H1 (cell line): ENCODE data around the gene PSD.
"Not testable (repeated sequence)": the region's sequence is repeated elsewhere in the genome, so short reads cannot be mapped to it uniquely, and the experiment has no call there.

Experiments
- CEBPB ChIP-seq: IDR thresholded peaks from 2 replicates; pipeline ENCODE4 v1.6.1; 2012; ENCODE audit warnings: low read depth, low read length
- CTCF ChIP-seq, 3 experiments: IDR thresholded peaks; 1 replicate in 2 of 3; 2 replicates in 1 of 3; pipeline versions ENCODE4 v1.5.1 to v1.6.1; 2011; ENCODE audit warnings: low read length in 3 of 3, mild to moderate bottlenecking in 3 of 3, inconsistent platforms in 2 of 3, low read depth in 1 of 3, moderate library complexity in 1 of 3; ENCODE audit not compliant: insufficient read depth in 1 of 3; ENCODE audit errors: control extremely low read depth in 1 of 3
- EZH2 ChIP-seq: fragments of 200-600 bp; sonication (generic); IDR thresholded peaks from 2 replicates; pipeline ENCODE4 v1.7.1; 2012; ENCODE audit warnings: low read depth, mild to moderate bottlenecking, moderate library complexity, low read length, inconsistent platforms; ENCODE audit not compliant: severe bottlenecking
- FOSL1 ChIP-seq: IDR thresholded peaks from 2 replicates; pipeline ENCODE4 v1.6.1; 2011; ENCODE audit warnings: mild to moderate bottlenecking, low read depth, low read length, moderate library complexity; ENCODE audit not compliant: insufficient read depth
- HDAC6 ChIP-seq: IDR thresholded peaks from one replicate; pipeline ENCODE4 v1.7.1; 2012; ENCODE audit warnings: low read depth, mild to moderate bottlenecking, inconsistent platforms, low read length, moderate library complexity
- JUND ChIP-seq: IDR thresholded peaks from 2 replicates; pipeline ENCODE4 v1.6.1; 2011; ENCODE audit warnings: mild to moderate bottlenecking, improper control_type of control experiment, low read length
- NRF1 ChIP-seq: IDR thresholded peaks from 2 replicates; pipeline ENCODE4 v1.6.1; 2011; ENCODE audit warnings: mild to moderate bottlenecking, low read depth, low read length, improper control_type of control experiment
- POLR2A ChIP-seq, 2 experiments: IDR thresholded peaks; 1 replicate in 1 of 2; 2 replicates in 1 of 2; pipeline ENCODE4 v1.6.1; 2011; ENCODE audit warnings: low read depth in 2 of 2, low read length in 2 of 2, mild to moderate bottlenecking in 2 of 2; ENCODE audit errors: control extremely low read depth in 1 of 2
- POLR2AphosphoS5 ChIP-seq: IDR thresholded peaks from 2 replicates; pipeline ENCODE4 v1.6.1; 2011; ENCODE audit warnings: low read depth, low read length
- RBBP5 ChIP-seq: IDR thresholded peaks from 2 replicates; pipeline ENCODE4 v1.7.1; 2012; ENCODE audit warnings: low read depth, mild to moderate bottlenecking, inconsistent platforms, low read length, moderate library complexity, borderline replicate concordance
- TAF1 ChIP-seq: IDR thresholded peaks from 2 replicates; pipeline ENCODE4 v1.6.1; 2011; ENCODE audit warnings: mild to moderate bottlenecking, low read depth, low read length
- YY1 ChIP-seq: IDR thresholded peaks from 2 replicates; pipeline ENCODE4 v1.6.1; 2011; ENCODE audit warnings: low read depth, mild to moderate bottlenecking, low read length

- not testable (repeated sequence) for TF ChIP-seq TAF1; JUND; CEBPB; YY1; CTCF (IDR thresholded peaks at IDR 0.05; ENCODE audit: control extremely low read depth in 1 of 3, insufficient read depth in 1 of 3, low read depth in 1 of 3, low read length in 3 of 3); POLR2AphosphoS5; POLR2A (IDR thresholded peaks at IDR 0.05; ENCODE audit: control extremely low read depth in 1 of 2, low read depth in 2 of 2, low read length in 2 of 2); HDAC6; FOSL1; NRF1; RBBP5; EZH2
Measured at GRCh38 chr10:102454662-102455487, 36.3 kb upstream of the PSD start.
